GM18870 (cell line): ENCODE results near the gene GAK.
"Not testable (repeated sequence)": the region's sequence is repeated elsewhere in the genome, so short reads cannot be mapped to it uniquely, and the experiment has no call there.

ENCODE experiments used
- ATAC-seq: cut with Tn5 transposase; IDR thresholded peaks from one replicate; pipeline ENCODE4 v1.9.1; 2021; ENCODE audit warnings: moderate library complexity; ENCODE audit not compliant: unreplicated experiment

Gene GAK

GRCh38 chr4:953574-953915, 21.4 kb upstream of the GAK start:
- no peak for ATAC-seq

- no peak for ATAC-seq
These were observed 20.9 kb upstream of the GAK start for GRCh38 chr4:952881-953573.

- no peak for ATAC-seq
These were observed 19.7 kb upstream of the GAK start for GRCh38 chr4:951594-952468.

- ATAC-seq: no peak
These were observed 19.1 kb upstream of the GAK start for GRCh38 chr4:951186-951585.

- ATAC-seq: no peak
These were observed 18.3 kb upstream of the GAK start for GRCh38 chr4:950136-951020.

GRCh38 chr4:949656-950055, 17.5 kb upstream of the GAK start:
- no peak for ATAC-seq

- ATAC-seq: no peak
These were observed 16.8 kb upstream of the GAK start for GRCh38 chr4:948936-949300.

GRCh38 chr4:948101-948935, 16.2 kb upstream of the GAK start:
- no peak for ATAC-seq

- no peak for ATAC-seq
These were observed 15.4 kb upstream of the GAK start for GRCh38 chr4:947491-947971.

- no peak for ATAC-seq
These were observed 14.7 kb upstream of the GAK start for GRCh38 chr4:946517-947471.

GRCh38 chr4:946103-946450, 14.0 kb upstream of the GAK start:
- no peak for ATAC-seq

GRCh38 chr4:945274-946102, 13.4 kb upstream of the GAK start:
- no peak for ATAC-seq

GRCh38 chr4:939508-939907, 7.4 kb upstream of the GAK start:
- not testable (repeated sequence) for ATAC-seq

- no peak for ATAC-seq
These were observed 576 bp upstream of the GAK start for GRCh38 chr4:932713-933070.

GRCh38 chr4:931194-931959, 739 bp downstream of the GAK start:
- no peak for ATAC-seq

- ATAC-seq: no peak
These were observed 1.3 kb downstream of the GAK start for GRCh38 chr4:930827-931193.

- ATAC-seq: no peak
These were observed 2.0 kb downstream of the GAK start for GRCh38 chr4:930028-930551.
